GM12878 (cell line): ENCODE results near the gene PRR5L. TPM values are rescaled to one million over a fixed set of nuclear protein-coding genes. Genes with fewer than 3 reads are reported as not detected.
A peak's percentile ranks its signal among the peaks of the same experiment; 100 is the strongest.

ENCODE experiments used
- ATF2 ChIP-seq: IDR thresholded peaks from 2 replicates; pipeline ENCODE4 v1.6.1; 2012; ENCODE audit warnings: low read length, inconsistent platforms
- ATF7 ChIP-seq: fragments of 450-650 bp; IDR thresholded peaks from 2 replicates; pipeline ENCODE4 v1.6.1; 2016; ENCODE audit warnings: low read depth, mild to moderate bottlenecking
- CBFB ChIP-seq: IDR thresholded peaks from 2 replicates; pipeline ENCODE4 v1.6.1; 2016; ENCODE audit warnings: antibody characterized with exemption, low read depth
- CHD2 ChIP-seq: IDR thresholded peaks from 2 replicates; pipeline ENCODE4 v1.6.1; 2011; ENCODE audit warnings: low read depth, low read length, improper control_type of control experiment, borderline replicate concordance
- CHD4 ChIP-seq: fragments of 200-600 bp; sonication (generic); IDR thresholded peaks from 2 replicates; pipeline ENCODE4 v1.6.1; 2016; ENCODE audit warnings: mild to moderate bottlenecking
- CREB1 ChIP-seq: IDR thresholded peaks from 2 replicates; pipeline ENCODE4 v1.6.1; 2012; ENCODE audit warnings: low read depth, mild to moderate bottlenecking, inconsistent platforms
- ESRRA ChIP-seq: IDR thresholded peaks from 2 replicates; pipeline ENCODE4 v1.6.1; 2012; ENCODE audit warnings: mild to moderate bottlenecking, low read length, improper control_type of control experiment
- FOXM1 ChIP-seq: IDR thresholded peaks from 2 replicates; pipeline ENCODE4 v1.6.1; 2012; ENCODE audit warnings: low read depth, mild to moderate bottlenecking, inconsistent platforms, low read length, moderate library complexity
- HSF1 ChIP-seq: fragments of 150-350 bp; IDR thresholded peaks from 2 replicates; pipeline ENCODE4 v1.6.1; 2014; ENCODE audit warnings: mild to moderate bottlenecking, low read depth, low read length
- IRF4 ChIP-seq: IDR thresholded peaks from 2 replicates; pipeline ENCODE4 v1.6.1; 2011; ENCODE audit warnings: low read depth, low read length
- JUNB ChIP-seq: IDR thresholded peaks from 2 replicates; pipeline ENCODE4 v1.6.1; 2016; ENCODE audit warnings: antibody characterized with exemption, mild to moderate bottlenecking
- KDM1A ChIP-seq: fragments of 200-600 bp; sonication (generic); IDR thresholded peaks from 2 replicates; pipeline ENCODE4 v1.6.1; 2016; ENCODE audit warnings: borderline replicate concordance
- MTA3 ChIP-seq: IDR thresholded peaks from 2 replicates; pipeline ENCODE4 v1.6.1; 2012; ENCODE audit warnings: low read length, inconsistent platforms, borderline replicate concordance
- MXI1 ChIP-seq: fragments of 150-350 bp; IDR thresholded peaks from 2 replicates; pipeline ENCODE4 v1.6.1; 2011; ENCODE audit warnings: low read depth, mild to moderate bottlenecking, inconsistent platforms, low read length, improper control_type of control experiment
- NR2C2 ChIP-seq: IDR thresholded peaks from 2 replicates; pipeline ENCODE4 v1.6.1; 2011; ENCODE audit warnings: borderline replicate concordance, low read depth; ENCODE audit not compliant: control insufficient read depth, insufficient read length
- NR2F1 ChIP-seq: fragments of 450-650 bp; conservative IDR thresholded peaks from 2 replicates; pipeline ENCODE4 v1.6.1; 2017; ENCODE audit warnings: mild to moderate bottlenecking
- PAX5 ChIP-seq: IDR thresholded peaks from 2 replicates; pipeline ENCODE4 v1.6.1; 2011; ENCODE audit warnings: low read depth, low read length, borderline replicate concordance
- POLR2AphosphoS5 ChIP-seq: IDR thresholded peaks from 2 replicates; pipeline ENCODE4 v1.6.1; 2011; ENCODE audit warnings: mild to moderate bottlenecking, low read length, inconsistent platforms
- POU2F2 ChIP-seq: IDR thresholded peaks from 3 replicates; pipeline ENCODE4 v1.6.1; 2011; ENCODE audit warnings: low read depth, mild to moderate bottlenecking, low read length, borderline replicate concordance
- RAD51 ChIP-seq: fragments of 450-650 bp; IDR thresholded peaks from 2 replicates; pipeline ENCODE4 v1.6.1; 2016; ENCODE audit warnings: moderate library complexity, mild to moderate bottlenecking, inconsistent platforms
- REST ChIP-seq: IDR thresholded peaks from 2 replicates; pipeline ENCODE4 v1.6.1; 2012; ENCODE audit warnings: mild to moderate bottlenecking, low read depth, low read length
- RUNX3 ChIP-seq: IDR thresholded peaks from 2 replicates; pipeline ENCODE4 v1.6.1; 2012; ENCODE audit warnings: low read length, inconsistent platforms
- SIN3A ChIP-seq: IDR thresholded peaks from 2 replicates; pipeline ENCODE4 v1.6.1; 2012; ENCODE audit warnings: low read depth, low read length, improper control_type of control experiment
- USF2 ChIP-seq: IDR thresholded peaks from 2 replicates; pipeline ENCODE4 v1.6.1; 2011; ENCODE audit warnings: low read depth, low read length, improper control_type of control experiment, borderline replicate concordance
- YBX1 ChIP-seq: fragments of 450-650 bp; IDR thresholded peaks from 2 replicates; pipeline ENCODE4 v1.6.1; 2016; ENCODE audit warnings: antibody characterized with exemption
- ZNF24 ChIP-seq: fragments of 450-650 bp; IDR thresholded peaks from 2 replicates; pipeline ENCODE4 v1.6.1; 2017; ENCODE audit warnings: antibody characterized with exemption, mild to moderate bottlenecking
- ZZZ3 ChIP-seq: IDR thresholded peaks from 2 replicates; pipeline ENCODE4 v1.6.1; 2011; ENCODE audit warnings: low read depth; ENCODE audit not compliant: control insufficient read depth, insufficient read length
- polyA plus RNA-seq, 11 experiments: library from polyadenylated mRNA; depleted of rRNA in 4 of 11; unstranded in 6 of 11; stranded (reverse) in 5 of 11; fragments of >200 nt; fragmentation: Nextera tagmentation in 4 of 11; fragmentation: Illumina TruSeq in 1 of 11; extraction: Ambion mirVana in 4 of 11; extraction: Trizol in 1 of 11; gene quantifications; 1 replicate in 1 of 11; 2 replicates in 10 of 11; pipeline versions ENCODE4 v1.2.1 to v1.2.3, GENCODE V29; 2011 to 2016; ENCODE audit warnings: inconsistent platforms in 2 of 11, missing spikeins in 2 of 11, low read depth in 1 of 11
- total RNA-seq, 4 experiments: library from RNA; depleted of rRNA in 3 of 4; stranded (reverse); fragments of >200 nt in 3 of 4; fragmentation: Illumina TruSeq in 1 of 4; extraction: Trizol in 1 of 4; gene quantifications; 2 replicates each; pipeline versions ENCODE4 v1.2.1 to v1.2.3, GENCODE V29; 2013 to 2021

PRR5L gene
- total and polyA plus RNA-seq, 10 of the 15 experiments (the other 5 are each of a cell fraction or from before 2014, with no cell fraction given) = 0.11 to 4.2 (median 0.67) TPM; not detected in 1

GRCh38 chr11:36441610-36442208 lies 145.6 kb downstream of the PRR5L start (continued):
- no peak for TF ChIP-seq REST
- no peak for TF ChIP-seq YBX1
- peak; percentile 78 for TF ChIP-seq ATF2
- no peak for TF ChIP-seq CHD2
- 0 out of 2 replicates have a peak, but pooled peaks have one; percentile 39 for TF ChIP-seq MTA3
- TF ChIP-seq USF2 = no peak
- no peak for TF ChIP-seq POU2F2
- no peak for TF ChIP-seq ZNF24
- TF ChIP-seq KDM1A = no peak
- TF ChIP-seq MXI1 = no peak
- no peak for TF ChIP-seq POLR2AphosphoS5
- TF ChIP-seq CREB1 = no peak
- TF ChIP-seq IRF4 = peak; percentile 63; the same call in 1 of the 2 replicates
- no peak for TF ChIP-seq ATF7
- peak; percentile 72 for TF ChIP-seq FOXM1
- peak; percentile 84 for TF ChIP-seq JUNB
- no peak for TF ChIP-seq NR2C2
- no peak for TF ChIP-seq SIN3A
- TF ChIP-seq RAD51 = no peak
- no peak for TF ChIP-seq CHD4
- no peak for TF ChIP-seq NR2F1
- peak; percentile 86 for TF ChIP-seq RUNX3
- no peak for TF ChIP-seq ZZZ3
- TF ChIP-seq PAX5 = 0 out of 2 replicates have a peak, but pooled peaks have one; percentile 12
- no peak for TF ChIP-seq ESRRA
- TF ChIP-seq HSF1 = no peak
- TF ChIP-seq CBFB = no peak
